Right lobe of liver (tissue), 4 donors: ENCODE measurements around the gene NOP10.

Experiments used
- CTCF ChIP-seq, 4 donors: fragments of 200-600 bp in 3 of 4; fragments of 450-650 bp in 1 of 4; IDR thresholded peaks; one replicate each; pipeline versions ENCODE4 v1.5.1 to v1.8.0; 2016 to 2022; ENCODE audit warnings: antibody characterized with exemption in 4 of 4, mild to moderate bottlenecking in 2 of 4
- POLR2A ChIP-seq: fragments of 450-650 bp; IDR thresholded peaks from one replicate; pipeline ENCODE4 v1.6.1; 2017; ENCODE audit warnings: antibody characterized with exemption, mild to moderate bottlenecking
- donor health status: DM: no; HTN: no; CAD: no.
- donor health status: DM: no; HTN: no; CAD: no.
- donor health status: DM: no; HTN: yes; CAD: no.

GRCh38 chr15:34292621-34293020 lies 50.3 kb downstream of the NOP10 start:
- TF ChIP-seq CTCF (IDR thresholded peaks at IDR 0.05) (no peak), POLR2A (no peak)
